Natural killer cell (primary cell): Measurements from ENCODE around the gene AP1M1. TPM values are rescaled to one million over a fixed set of nuclear protein-coding genes. Genes with fewer than 3 reads are reported as not detected.

Experiments used
- ATAC-seq, 3 donors: fragments of 150-1000 bp in 2 of 3; fragments of 200-7000 bp in 1 of 3; cut with Tn5 transposase; 1 replicate in 1 of 3; 2 replicates in 2 of 3; pipeline ENCODE4 v1.10.0; 2021; ENCODE audit warnings: mild to moderate bottlenecking in 2 of 3, moderate library complexity in 2 of 3
- DNase-seq, 2 donors: peaks; one replicate each; pipeline versions ENCODE4 v3.0.0 to v3.0.0-alpha.2; 2013 to 2021; ENCODE audit warnings: mixed read lengths in 1 of 2
- H3K27ac ChIP-seq: one replicate; pipeline ENCODE4 v1.5.1; 2013; ENCODE audit warnings: mild to moderate bottlenecking, low read length
- H3K27me3 ChIP-seq: one replicate; pipeline ENCODE4 v1.6.1; 2013; ENCODE audit warnings: low read length; ENCODE audit not compliant: control insufficient read depth, insufficient read depth
- H3K36me3 ChIP-seq: one replicate; pipeline ENCODE4 v1.6.1; 2013; ENCODE audit warnings: low read length; ENCODE audit not compliant: control insufficient read depth, insufficient read depth
- H3K4me1 ChIP-seq: one replicate; pipeline ENCODE4 v1.6.1; 2013; ENCODE audit warnings: low read length; ENCODE audit not compliant: control insufficient read depth, insufficient read depth
- H3K4me3 ChIP-seq: one replicate; pipeline ENCODE4 v1.5.1; 2013; ENCODE audit warnings: low read length
- H3K9me3 ChIP-seq: one replicate; pipeline ENCODE4 v1.6.1; 2013; ENCODE audit warnings: low read length; ENCODE audit not compliant: control insufficient read depth, insufficient read depth
- H3K27ac Mint-ChIP-seq, 2 donors: one replicate each; pipeline ENCODE4 v1.8.0; 2022; ENCODE audit warnings: mild to moderate bottlenecking in 2 of 2, mixed read lengths in 2 of 2, moderate library complexity in 1 of 2
- H3K27me3 Mint-ChIP-seq, 2 donors: one replicate each; pipeline ENCODE4 v1.8.0; 2022; ENCODE audit warnings: low read depth in 2 of 2, mixed read lengths in 2 of 2
- H3K36me3 Mint-ChIP-seq: one replicate; pipeline ENCODE4 v1.8.0; 2022; ENCODE audit warnings: mixed read lengths
- H3K4me1 Mint-ChIP-seq, 2 donors: one replicate each; pipeline ENCODE4 v1.8.0; 2022; ENCODE audit warnings: mixed read lengths in 2 of 2
- H3K4me3 Mint-ChIP-seq: one replicate; pipeline ENCODE4 v1.8.0; 2022; ENCODE audit warnings: mild to moderate bottlenecking, moderate library complexity, mixed read lengths
- H3K9me3 Mint-ChIP-seq, 2 donors: one replicate each; pipeline ENCODE4 v1.8.0; 2022; ENCODE audit warnings: mixed read lengths in 2 of 2
- CTCF ChIP-seq: fragments of 200-600 bp; IDR thresholded peaks from one replicate; pipeline ENCODE4 v1.8.0; 2022; ENCODE audit warnings: antibody characterized with exemption
- WGBS: methylation state at CpG from one replicate; pipeline ENCODE4 v1.1.7; 2013; ENCODE audit warnings: missing lambda C conversion rate; ENCODE audit not compliant: insufficient coverage; 5-methylcytosine and 5-hydroxymethylcytosine counted together
- intact Hi-C: fragments of 100-400 bp; cut with micrococcal nuclease; formaldehyde crosslinking; loops from one replicate; pipeline ENCODE4 v1.14.2; 2022
- total RNA-seq, 4 donors: library from RNA; stranded (reverse); fragments of 120-200 nt in 1 of 4; gene quantifications; one replicate each; pipeline versions ENCODE4 v1.2.3 to v1.2.4, GENCODE V29; 2013 to 2022

Gene AP1M1
- total RNA-seq, 3 donors from 2014 or later (not counting 1 experiment from before 2014, with no cell fraction given) = 99.0 to 124 (median 100) TPM

GRCh38 chr19:16191216-16191908 is 6.3 kb upstream of the AP1M1 start:
- Mint-ChIP-seq H3K36me3 (peaks cover 6% of the 10 kb centered on the region), H3K27ac (no peak overlapping the region), H3K4me3 (no peak overlapping the region), H3K9me3 (no peaks in the 10 kb centered on the region), H3K4me1 (peaks cover 5 to 14% of the 10 kb centered on the region in 2 donors), H3K27me3 (no peaks in the 10 kb centered on the region)
- Histone ChIP-seq H3K4me1 (peaks cover 7% of the 10 kb centered on the region), H3K27ac (no peak overlapping the region), H3K27me3 (no peaks in the 10 kb centered on the region), H3K4me3 (no peak overlapping the region), H3K36me3 (peaks cover 41% of the 10 kb centered on the region), H3K9me3 (no peaks in the 10 kb centered on the region)
- intact Hi-C loops = no loop called here
- no peak for TF ChIP-seq CTCF
- WGBS = 97% methylated on average over 16 of the region's 16 CpGs
- no peak for DNase-seq
- ATAC-seq = no peak

- Mint-ChIP-seq H3K27ac (no peak overlapping the region), H3K36me3 (peaks cover 6% of the 10 kb centered on the region), H3K4me1 (peaks cover 10 to 16% of the 10 kb centered on the region in 2 donors), H3K27me3 (no peaks in the 10 kb centered on the region), H3K4me3 (no peak overlapping the region), H3K9me3 (no peaks in the 10 kb centered on the region)
- DNase-seq (no peak), ATAC-seq (no peak)
- Histone ChIP-seq H3K4me3 (no peak overlapping the region), H3K27ac (no peak overlapping the region), H3K4me1 (peaks cover 14% of the 10 kb centered on the region), H3K9me3 (no peaks in the 10 kb centered on the region), H3K36me3 (peaks cover 29% of the 10 kb centered on the region), H3K27me3 (no peaks in the 10 kb centered on the region)
- intact Hi-C loops = no loop called here
- 96% methylated on average over 10 of the region's 10 CpGs for WGBS
- no peak for TF ChIP-seq CTCF
These were observed 4.2 kb upstream of the AP1M1 start for GRCh38 chr19:16193466-16193865.

GRCh38 chr19:16197188-16197621 is 506 bp upstream of the AP1M1 start:
- peak overlapping the region; percentile 87 for H3K4me3 Mint-ChIP-seq
- H3K27ac ChIP-seq = peak overlapping the region; percentile 78
- H3K27me3 Mint-ChIP-seq = no peaks in the 10 kb centered on the region
- no peak for TF ChIP-seq CTCF
- H3K4me1 Mint-ChIP-seq = peaks cover 24 to 45% of the 10 kb centered on the region in 2 donors
- DNase-seq = no peak
- H3K4me3 ChIP-seq = peak overlapping the region; percentile 97
- peak overlapping the region; percentile 95 to 97 for H3K27ac Mint-ChIP-seq
- H3K36me3 ChIP-seq = peaks cover 8% of the 10 kb centered on the region
- no peaks in the 10 kb centered on the region for H3K36me3 Mint-ChIP-seq
- ATAC-seq = no peak
- intact Hi-C loops = loop anchor here (1.0 kb wide), 1 partner anchor 12 kb away; the partner anchor contains the start of gene FAM32A
- peaks cover 31% of the 10 kb centered on the region for H3K4me1 ChIP-seq
- no peaks in the 10 kb centered on the region for H3K9me3 Mint-ChIP-seq
- WGBS = 13% methylated on average over 1 of the region's 2 CpGs
- no peaks in the 10 kb centered on the region for H3K9me3 ChIP-seq
- H3K27me3 ChIP-seq = no peaks in the 10 kb centered on the region

- Histone ChIP-seq H3K27me3 (no peaks in the 10 kb centered on the region), H3K36me3 (peaks cover 15% of the 10 kb centered on the region), H3K27ac (peak overlapping the region; percentile 78), H3K9me3 (no peaks in the 10 kb centered on the region), H3K4me3 (peak overlapping the region; percentile 97), H3K4me1 (peaks cover 31% of the 10 kb centered on the region)
- peak overlapping the region; percentile 69 for H3K4me3 Mint-ChIP-seq
- no peaks in the 10 kb centered on the region for H3K27me3 Mint-ChIP-seq
- intact Hi-C loops = no loop called here
- ATAC-seq (no peak), DNase-seq (no peak)
- H3K4me1 Mint-ChIP-seq = peaks cover 24 to 53% of the 10 kb centered on the region in 2 donors
- H3K27ac Mint-ChIP-seq = peak overlapping the region in 1 of 2 donors; percentile 97
- H3K36me3 Mint-ChIP-seq = no peaks in the 10 kb centered on the region
- H3K9me3 Mint-ChIP-seq = no peaks in the 10 kb centered on the region
- TF ChIP-seq CTCF = no peak
- 2% methylated on average over 18 of the region's 18 CpGs for WGBS
These were observed 600 bp downstream of the AP1M1 start for GRCh38 chr19:16198370-16198651.
